HCT116 (cell line): ENCODE measurements around the gene SQSTM1. TPM values are rescaled to one million over a fixed set of nuclear protein-coding genes. Genes with fewer than 3 reads are reported as not detected.

Source experiments
- ATAC-seq: fragments of 200-7000 bp; cut with Tn5 transposase; 2 replicates; pipeline ENCODE4 v1.9.1; 2020; ENCODE audit warnings: mild to moderate bottlenecking, moderate library complexity
- BruUV-seq: library from RNA; stranded (reverse); fragments of 400-500 nt; replicated peaks from 2 replicates; lab custom pipeline; 2021; lab: Mats Ljungman, UMichigan
- CTCF ChIA-PET: fragments of 300-600 bp; sonication (Branson Sonifier 250); formaldehyde crosslinking; loops from one replicate; lab custom pipeline; 2021; ENCODE audit warnings: antibody characterized with exemption; lab: Charles Lee
- POLR2A ChIA-PET: fragments of 300-600, 350-600 bp; sonication (Branson Sonifier 250); formaldehyde crosslinking; loops from one replicate; lab custom pipeline; 2021; ENCODE audit warnings: antibody characterized with exemption; lab: Charles Lee
- RAD21 ChIA-PET, 2 experiments: fragments of 300-600 bp; sonication (Branson Sonifier 250); formaldehyde crosslinking; loops; one replicate each; lab custom pipeline; 2023; ENCODE audit warnings: low total read pairs in 2 of 2; ENCODE audit not compliant: uncharacterized antibody in 2 of 2, unreplicated experiment in 2 of 2, low non-redundant PET in 1 of 2; lab: Charles Lee
- DNase-seq: peaks from one replicate; pipeline ENCODE4 v3.0.0-alpha.2; 2010; ENCODE audit warnings: low read depth, low spot score
- H2AFZ ChIP-seq: fragments of 200-600 bp; shearing (Covaris generic), sonication (generic); 2 replicates; pipeline ENCODE4 v1.6.1; 2017; ENCODE audit warnings: low read depth, mixed run types, mixed read lengths, antibody characterized with exemption, low read length; ENCODE audit not compliant: poor library complexity, severe bottlenecking
- H3K27ac ChIP-seq: 2 replicates; pipeline ENCODE4 v1.5.1; 2012; ENCODE audit warnings: low read depth, low read length
- H3K27me3 ChIP-seq: fragments of 200-600 bp; sonication (generic); 2 replicates; pipeline ENCODE4 v1.6.1; 2016; ENCODE audit warnings: mixed run types, low read length, mixed read lengths; ENCODE audit not compliant: insufficient read depth
- H3K36me3 ChIP-seq, 2 experiments: fragments of 200-500 bp in 1 of 2; fragments of 200-600 bp in 1 of 2; sonication (Bioruptor generic) in 1 of 2; sonication (generic) in 1 of 2; 2 replicates each; pipeline versions ENCODE4 v1.5.1 to v1.6.1; 2014 to 2016; ENCODE audit warnings: low read length in 2 of 2, inconsistent platforms in 1 of 2, mixed read lengths in 1 of 2, mixed run types in 1 of 2; ENCODE audit not compliant: insufficient read depth in 2 of 2, control insufficient read depth in 1 of 2
- H3K4me1 ChIP-seq, 2 experiments: fragments of 200-600 bp in 1 of 2; sonication (generic) in 1 of 2; 2 replicates each; pipeline versions ENCODE4 v1.5.1 to v1.6.1; 2012 to 2017; ENCODE audit warnings: low read length in 2 of 2, inconsistent platforms in 1 of 2, mild to moderate bottlenecking in 1 of 2, mixed read lengths in 1 of 2, mixed run types in 1 of 2, moderate library complexity in 1 of 2; ENCODE audit not compliant: insufficient read depth in 2 of 2, control insufficient read depth in 1 of 2
- H3K4me2 ChIP-seq: fragments of 200-600 bp; sonication (generic); 2 replicates; pipeline ENCODE4 v1.6.1; 2017; ENCODE audit warnings: mixed run types, low read length, mixed read lengths
- H3K4me3 ChIP-seq, 2 experiments: fragments of 200-600 bp in 1 of 2; sonication (generic) in 1 of 2; replicated peaks in 1 of 2; 2 replicates each; pipeline ENCODE4 v1.5.1; 2011 to 2016; ENCODE audit warnings: low read length in 2 of 2, control low read depth in 1 of 2, low read depth in 1 of 2, mild to moderate bottlenecking in 1 of 2, mixed read lengths in 1 of 2, mixed run types in 1 of 2
- H3K79me2 ChIP-seq: fragments of 200-600 bp; sonication (generic); 2 replicates; pipeline ENCODE4 v1.6.1; 2017; ENCODE audit warnings: mild to moderate bottlenecking, mixed run types, low read length, moderate library complexity, mixed read lengths; ENCODE audit not compliant: insufficient read depth
- H3K9ac ChIP-seq: fragments of 200-600 bp; sonication (generic); 2 replicates; pipeline ENCODE4 v1.6.1; 2016; ENCODE audit warnings: low read length, mixed read lengths
- H3K9me2 ChIP-seq: fragments of 200-600 bp; sonication (generic), shearing (Covaris generic); 2 replicates; pipeline ENCODE4 v1.6.1; 2017; ENCODE audit warnings: mixed run types, mild to moderate bottlenecking, moderate library complexity; ENCODE audit not compliant: insufficient read depth
- H3K9me3 ChIP-seq, 2 experiments: fragments of 200-500 bp in 1 of 2; fragments of 200-600 bp in 1 of 2; sonication (Bioruptor generic) in 1 of 2; sonication (generic) in 1 of 2; 2 replicates each; pipeline ENCODE4 v1.6.1; 2014 to 2017; ENCODE audit warnings: low read length in 2 of 2, mixed read lengths in 2 of 2, inconsistent platforms in 1 of 2, low read depth in 1 of 2, mild to moderate bottlenecking in 1 of 2, mixed run types in 1 of 2, moderate library complexity in 1 of 2; ENCODE audit not compliant: control insufficient read depth in 1 of 2, insufficient read depth in 1 of 2
- H4K20me1 ChIP-seq: fragments of 200-600 bp; sonication (generic), shearing (Covaris generic); 2 replicates; pipeline ENCODE4 v1.6.1; 2017; ENCODE audit warnings: mixed run types, mild to moderate bottlenecking, moderate library complexity; ENCODE audit not compliant: insufficient read depth
- ATF3 ChIP-seq: IDR thresholded peaks from 2 replicates; pipeline ENCODE4 v1.6.1; 2012
- CEBPB ChIP-seq: IDR thresholded peaks from 2 replicates; pipeline ENCODE4 v1.6.1; 2012; ENCODE audit warnings: low read depth
- EGR1 ChIP-seq: IDR thresholded peaks from 2 replicates; pipeline ENCODE4 v1.6.1; 2012; ENCODE audit warnings: low read depth
- ELF1 ChIP-seq: IDR thresholded peaks from 2 replicates; pipeline ENCODE4 v1.6.1; 2012; ENCODE audit warnings: low read depth, borderline replicate concordance
- EZH2phosphoT487 ChIP-seq: fragments of 200-600 bp; IDR thresholded peaks from 2 replicates; pipeline ENCODE4 v1.6.1; 2018; ENCODE audit warnings: antibody characterized with exemption, borderline replicate concordance
- JUND ChIP-seq: IDR thresholded peaks from 2 replicates; pipeline ENCODE4 v1.6.1; 2012
- POLR2A ChIP-seq: IDR thresholded peaks from 2 replicates; pipeline ENCODE4 v1.7.0; 2011; ENCODE audit warnings: borderline replicate concordance; ENCODE audit not compliant: insufficient read depth, insufficient read length; ENCODE audit errors: extremely low read depth
- RAD21 ChIP-seq: IDR thresholded peaks from 2 replicates; pipeline ENCODE4 v1.6.1; 2012; ENCODE audit warnings: low read depth, mild to moderate bottlenecking
- SP1 ChIP-seq: IDR thresholded peaks from 2 replicates; pipeline ENCODE4 v1.6.1; 2012; ENCODE audit warnings: low read depth
- YY1 ChIP-seq: IDR thresholded peaks from 2 replicates; pipeline ENCODE4 v1.6.1; 2011; ENCODE audit warnings: low read length, low read depth, moderate library complexity, mild to moderate bottlenecking; ENCODE audit not compliant: insufficient replicate concordance; ENCODE audit errors: extremely low read depth
- ZBTB33 ChIP-seq: IDR thresholded peaks from 2 replicates; pipeline ENCODE4 v1.6.1; 2011; ENCODE audit warnings: mild to moderate bottlenecking, low read length, moderate library complexity; ENCODE audit not compliant: insufficient replicate concordance; ENCODE audit errors: extremely low read depth
- ZFX ChIP-seq: fragments of 450-650 bp; IDR thresholded peaks from 2 replicates; pipeline ENCODE4 v1.6.1; 2017
- ZNF274 ChIP-seq: fragments of 200-500 bp; sonication (Bioruptor generic); IDR thresholded peaks from 2 replicates; pipeline ENCODE4 v1.6.1; 2014; ENCODE audit warnings: mild to moderate bottlenecking, low read depth, low read length, inconsistent platforms
- intact Hi-C: fragments of 100-400 bp; cut with micrococcal nuclease; formaldehyde crosslinking; loops from 2 replicates; pipeline ENCODE4 v1.10.0; 2022
- total RNA-seq: library from RNA; stranded (reverse); gene quantifications from one replicate; pipeline ENCODE4 v1.2.1, GENCODE V29; 2021; ENCODE audit not compliant: unreplicated experiment
- TF ChIP-seq, protein P1 (sequence below), 3 experiments: fragments of 200-600 bp in 1 of 3; sonication (generic) in 1 of 3; IDR thresholded peaks in 2 of 3; conservative IDR thresholded peaks in 1 of 3; 2 replicates each; pipeline ENCODE4 v1.5.1; 2012 to 2017; ENCODE audit warnings: low read depth in 2 of 3, low read length in 2 of 3, antibody characterized with exemption in 1 of 3, borderline replicate concordance in 1 of 3, control low read depth in 1 of 3, mild to moderate bottlenecking in 1 of 3, mixed read lengths in 1 of 3, mixed run types in 1 of 3, moderate library complexity in 1 of 3; ENCODE audit not compliant: insufficient read depth in 1 of 3
- TF ChIP-seq, protein P2 (sequence below): IDR thresholded peaks from 2 replicates; pipeline ENCODE4 v1.6.1; 2012
- TF ChIP-seq, protein P3 (sequence below): IDR thresholded peaks from 2 replicates; pipeline ENCODE4 v1.6.1; 2012; ENCODE audit warnings: low read depth

Gene SQSTM1
- total RNA-seq, 1 experiment from 2014 or later: 299 TPM

- TF ChIP-seq, protein P1, sequence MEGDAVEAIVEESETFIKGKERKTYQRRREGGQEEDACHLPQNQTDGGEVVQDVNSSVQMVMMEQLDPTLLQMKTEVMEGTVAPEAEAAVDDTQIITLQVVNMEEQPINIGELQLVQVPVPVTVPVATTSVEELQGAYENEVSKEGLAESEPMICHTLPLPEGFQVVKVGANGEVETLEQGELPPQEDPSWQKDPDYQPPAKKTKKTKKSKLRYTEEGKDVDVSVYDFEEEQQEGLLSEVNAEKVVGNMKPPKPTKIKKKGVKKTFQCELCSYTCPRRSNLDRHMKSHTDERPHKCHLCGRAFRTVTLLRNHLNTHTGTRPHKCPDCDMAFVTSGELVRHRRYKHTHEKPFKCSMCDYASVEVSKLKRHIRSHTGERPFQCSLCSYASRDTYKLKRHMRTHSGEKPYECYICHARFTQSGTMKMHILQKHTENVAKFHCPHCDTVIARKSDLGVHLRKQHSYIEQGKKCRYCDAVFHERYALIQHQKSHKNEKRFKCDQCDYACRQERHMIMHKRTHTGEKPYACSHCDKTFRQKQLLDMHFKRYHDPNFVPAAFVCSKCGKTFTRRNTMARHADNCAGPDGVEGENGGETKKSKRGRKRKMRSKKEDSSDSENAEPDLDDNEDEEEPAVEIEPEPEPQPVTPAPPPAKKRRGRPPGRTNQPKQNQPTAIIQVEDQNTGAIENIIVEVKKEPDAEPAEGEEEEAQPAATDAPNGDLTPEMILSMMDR (IDR thresholded peaks at IDR 0.05 in 2 of 3, conservative IDR thresholded peaks at IDR 0.05 in 1 of 3; ENCODE audit: borderline replicate concordance in 1 of 3, insufficient read depth in 1 of 3, low read depth in 2 of 3, low read length in 2 of 3): no peak
- TF ChIP-seq POLR2A (no peak), EGR1 (no peak), ELF1 (no peak), SP1 (no peak), ZBTB33 (no peak), YY1 (no peak), CEBPB (no peak), ATF3 (no peak), ZFX (no peak), EZH2phosphoT487 (no peak), ZNF274 (no peak), RAD21 (no peak), JUND (no peak)
- TF ChIP-seq, protein P2, sequence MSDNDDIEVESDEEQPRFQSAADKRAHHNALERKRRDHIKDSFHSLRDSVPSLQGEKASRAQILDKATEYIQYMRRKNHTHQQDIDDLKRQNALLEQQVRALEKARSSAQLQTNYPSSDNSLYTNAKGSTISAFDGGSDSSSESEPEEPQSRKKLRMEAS: no peak
- TF ChIP-seq, protein P3, sequence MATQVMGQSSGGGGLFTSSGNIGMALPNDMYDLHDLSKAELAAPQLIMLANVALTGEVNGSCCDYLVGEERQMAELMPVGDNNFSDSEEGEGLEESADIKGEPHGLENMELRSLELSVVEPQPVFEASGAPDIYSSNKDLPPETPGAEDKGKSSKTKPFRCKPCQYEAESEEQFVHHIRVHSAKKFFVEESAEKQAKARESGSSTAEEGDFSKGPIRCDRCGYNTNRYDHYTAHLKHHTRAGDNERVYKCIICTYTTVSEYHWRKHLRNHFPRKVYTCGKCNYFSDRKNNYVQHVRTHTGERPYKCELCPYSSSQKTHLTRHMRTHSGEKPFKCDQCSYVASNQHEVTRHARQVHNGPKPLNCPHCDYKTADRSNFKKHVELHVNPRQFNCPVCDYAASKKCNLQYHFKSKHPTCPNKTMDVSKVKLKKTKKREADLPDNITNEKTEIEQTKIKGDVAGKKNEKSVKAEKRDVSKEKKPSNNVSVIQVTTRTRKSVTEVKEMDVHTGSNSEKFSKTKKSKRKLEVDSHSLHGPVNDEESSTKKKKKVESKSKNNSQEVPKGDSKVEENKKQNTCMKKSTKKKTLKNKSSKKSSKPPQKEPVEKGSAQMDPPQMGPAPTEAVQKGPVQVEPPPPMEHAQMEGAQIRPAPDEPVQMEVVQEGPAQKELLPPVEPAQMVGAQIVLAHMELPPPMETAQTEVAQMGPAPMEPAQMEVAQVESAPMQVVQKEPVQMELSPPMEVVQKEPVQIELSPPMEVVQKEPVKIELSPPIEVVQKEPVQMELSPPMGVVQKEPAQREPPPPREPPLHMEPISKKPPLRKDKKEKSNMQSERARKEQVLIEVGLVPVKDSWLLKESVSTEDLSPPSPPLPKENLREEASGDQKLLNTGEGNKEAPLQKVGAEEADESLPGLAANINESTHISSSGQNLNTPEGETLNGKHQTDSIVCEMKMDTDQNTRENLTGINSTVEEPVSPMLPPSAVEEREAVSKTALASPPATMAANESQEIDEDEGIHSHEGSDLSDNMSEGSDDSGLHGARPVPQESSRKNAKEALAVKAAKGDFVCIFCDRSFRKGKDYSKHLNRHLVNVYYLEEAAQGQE: no peak
- no peaks in the 10 kb centered on the region for H3K9me2 ChIP-seq
- H4K20me1 ChIP-seq: no peaks in the 10 kb centered on the region
- CTCF ChIA-PET: no interaction called here
- no TSS peak for BruUV-seq
- DNase-seq (no peak), ATAC-seq (no peak)
- no peak overlapping the region for H3K27ac ChIP-seq
- intact Hi-C loops: no loop called here
- H3K9ac ChIP-seq: no peak overlapping the region
- no peak overlapping the region for H2AFZ ChIP-seq
- H3K4me1 ChIP-seq: no peaks in the 10 kb centered on the region
- RAD21 ChIA-PET: no interaction called here
- no peak overlapping the region for H3K4me3 ChIP-seq
- H3K36me3 ChIP-seq: peaks cover 27 to 29% of the 10 kb centered on the region in 2 experiments; a peak in 2 of 4 replicates
- POLR2A ChIA-PET: no interaction called here
- no peaks in the 10 kb centered on the region for H3K79me2 ChIP-seq
- H3K27me3 ChIP-seq: no peaks in the 10 kb centered on the region
- H3K9me3 ChIP-seq: no peaks in the 10 kb centered on the region
- no peak overlapping the region for H3K4me2 ChIP-seq
Observed at GRCh38 chr5:179774442-179774841, 46.3 kb upstream of the SQSTM1 start.
